GM12892 (cell line): Measurements from ENCODE around the gene SAMD4A.

ENCODE experiments used
- POLR2A ChIP-seq: IDR thresholded peaks from 2 replicates; pipeline ENCODE4 v1.6.1; 2011; ENCODE audit warnings: low read depth, low read length, control low read depth
- POLR2AphosphoS5 ChIP-seq: IDR thresholded peaks from 2 replicates; pipeline ENCODE4 v1.6.1; 2011; ENCODE audit warnings: low read depth, low read length, control low read depth

DNA sequence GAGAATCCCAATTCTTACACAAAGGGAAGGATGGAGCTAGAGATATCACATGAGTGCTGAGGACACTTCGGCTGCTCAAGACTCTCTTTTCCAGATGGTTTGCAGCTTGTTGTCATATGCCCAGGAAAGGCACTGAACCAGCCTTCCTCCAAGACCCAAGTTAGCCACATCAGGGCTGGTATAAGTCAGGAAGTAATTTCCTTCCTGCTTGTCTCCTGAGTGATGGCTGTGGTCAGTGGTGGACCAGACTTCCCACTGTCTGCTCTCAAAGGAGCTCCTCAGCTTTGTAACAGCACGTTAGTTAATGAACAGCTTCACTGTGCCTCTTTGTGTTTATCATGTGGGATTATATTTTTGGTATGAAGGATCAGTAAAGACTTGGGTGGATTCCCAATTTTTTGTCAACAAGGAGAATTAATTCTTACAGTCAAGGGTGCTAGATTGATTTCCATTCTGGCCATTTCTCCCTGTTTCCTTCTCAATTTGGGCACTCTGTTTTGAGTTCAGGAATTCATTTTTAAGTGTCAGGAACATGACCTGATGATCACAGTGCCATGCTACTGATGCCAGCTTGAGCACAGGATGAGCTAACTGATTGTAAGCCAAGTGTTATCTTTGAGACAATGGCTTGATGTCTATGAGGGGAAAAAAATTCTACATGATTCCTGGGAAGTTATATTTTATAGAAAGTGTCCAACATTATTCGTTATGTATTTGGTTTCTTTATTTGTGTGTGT, 189.9 kb downstream of the SAMD4A start:
- TF ChIP-seq POLR2A (no peak), POLR2AphosphoS5 (no peak)
